Measurements from ENCODE around the gene TSKU.

The TSKU gene

GRCh38 chr11:76760236-76760635, 22.9 kb upstream of the TSKU start:
- no peak for TF ChIP-seq POLR2A (IDR thresholded peaks at IDR 0.05; ENCODE audit: low read length)
- no peak for TF ChIP-seq GATA1 (IDR thresholded peaks at IDR 0.05; ENCODE audit: low read depth, low read length)

GRCh38 chr11:76761718-76762355, 21.3 kb upstream of the TSKU start:
- TF ChIP-seq GATA1 (IDR thresholded peaks at IDR 0.05; ENCODE audit: low read depth, low read length): no peak
- DNase-seq: no peak

More at GRCh38 chr11:76760236-76760635, 22.9 kb upstream of the TSKU start:
- DNase-seq: peak; percentile 61 to 65

DNA sequence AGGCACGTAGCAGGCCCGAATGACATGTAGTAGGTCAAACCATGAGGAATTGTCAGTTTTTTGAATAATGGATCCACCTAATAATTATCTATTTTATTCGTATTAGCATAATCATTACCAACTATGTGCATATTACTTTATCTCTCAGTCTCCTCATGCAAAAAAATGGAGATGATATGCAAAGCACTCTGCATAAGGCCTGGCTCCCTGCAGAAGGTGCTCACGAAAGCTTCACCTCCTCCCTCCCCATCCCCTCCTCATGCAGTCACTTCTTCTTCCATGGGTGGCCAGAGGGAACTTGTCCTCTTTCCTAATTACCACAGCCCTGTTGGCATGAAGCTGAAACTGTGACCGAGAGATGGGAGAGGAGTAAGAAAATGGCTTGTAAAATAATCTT, 20.8 kb upstream of the TSKU start:
- TF ChIP-seq POLR2A (IDR thresholded peaks at IDR 0.05; ENCODE audit: low read length): no peak
- TF ChIP-seq GATA1 (IDR thresholded peaks at IDR 0.05; ENCODE audit: low read depth, low read length): no peak
- no peak for DNase-seq

GRCh38 chr11:76762867-76763572, 20.1 kb upstream of the TSKU start:
- DNase-seq: no peak
- TF ChIP-seq GATA1 (IDR thresholded peaks at IDR 0.05; ENCODE audit: low read depth, low read length) (no peak), POLR2A (IDR thresholded peaks at IDR 0.05; ENCODE audit: low read length) (no peak)

DNA sequence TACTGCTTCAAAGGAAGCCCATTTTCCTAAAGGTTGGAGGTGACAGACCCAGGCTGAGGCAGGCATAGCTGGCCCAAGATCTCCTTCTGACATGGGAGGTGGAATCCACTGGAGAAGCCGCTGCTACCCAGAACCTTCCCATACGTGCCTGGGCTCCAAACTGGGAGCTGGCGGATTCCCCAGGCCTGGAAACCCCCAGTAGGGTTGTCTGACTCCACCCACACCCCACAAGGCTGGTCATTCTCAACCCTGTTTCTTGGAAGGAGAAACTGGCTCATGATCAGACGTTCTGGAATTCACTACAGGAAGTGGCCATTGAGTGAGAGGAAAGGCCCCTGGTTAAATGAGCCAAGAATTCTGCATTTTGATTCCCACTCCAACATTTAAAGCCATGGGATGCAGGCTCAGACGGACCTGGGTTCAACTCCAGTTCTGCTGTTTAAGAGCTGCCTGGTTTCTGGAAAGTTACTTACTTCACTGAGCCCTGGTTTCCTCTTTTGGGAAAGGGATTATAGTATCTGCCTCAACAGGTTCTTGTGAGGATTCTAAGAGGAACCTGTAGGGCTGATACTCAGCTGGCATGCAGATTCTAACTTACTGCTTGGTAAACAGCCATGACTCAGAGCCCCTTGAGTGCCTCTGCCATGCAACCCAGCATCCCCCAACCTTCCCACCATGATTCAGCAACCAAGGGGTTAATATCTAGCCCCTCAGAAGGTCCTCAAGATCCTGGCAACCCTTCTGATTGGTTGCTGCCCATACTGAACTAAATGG, 19.4 kb upstream of the TSKU start:
- DNase-seq: no peak

GRCh38 chr11:76764941-76765665, 18.1 kb upstream of the TSKU start:
- DNase-seq: no peak
- no peak for TF ChIP-seq POLR2A (IDR thresholded peaks at IDR 0.05; ENCODE audit: low read length)
- TF ChIP-seq GATA1 (IDR thresholded peaks at IDR 0.05; ENCODE audit: low read depth, low read length): no peak

More for the DNA sequence above, 19.4 kb upstream of the TSKU start:
- no peak for TF ChIP-seq GATA1 (IDR thresholded peaks at IDR 0.05; ENCODE audit: low read depth, low read length)
- no peak for TF ChIP-seq POLR2A (IDR thresholded peaks at IDR 0.05; ENCODE audit: low read length)

DNA sequence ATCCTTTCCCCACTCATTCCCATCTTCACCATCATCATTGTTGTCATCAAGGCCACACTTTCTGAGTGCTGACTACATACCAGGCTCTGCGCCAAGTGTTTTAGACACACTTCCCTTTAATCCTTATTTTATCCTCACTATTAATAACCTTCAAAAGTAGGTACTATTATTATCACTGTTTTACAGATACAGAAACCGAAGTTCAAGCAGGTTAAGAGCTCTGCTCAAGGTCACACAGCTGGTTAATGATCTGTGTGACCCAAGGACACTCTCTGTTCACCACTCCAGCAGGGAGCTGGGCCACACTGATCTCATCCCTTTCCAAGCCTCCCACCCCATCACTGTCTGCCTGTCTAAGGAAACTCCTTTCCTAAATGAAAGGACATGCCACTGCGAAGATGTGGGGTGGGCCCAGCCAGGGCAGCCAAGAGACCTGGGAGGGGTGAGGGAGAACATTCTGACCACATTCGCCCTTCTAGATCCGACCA, 17.2 kb upstream of the TSKU start:
- no peak for DNase-seq
- no peak for TF ChIP-seq GATA1 (IDR thresholded peaks at IDR 0.05; ENCODE audit: low read depth, low read length)

GRCh38 chr11:76766521-76766920, 16.6 kb upstream of the TSKU start:
- no peak for DNase-seq
- no peak for TF ChIP-seq GATA1 (IDR thresholded peaks at IDR 0.05; ENCODE audit: low read depth, low read length)
- no peak for TF ChIP-seq POLR2A (IDR thresholded peaks at IDR 0.05; ENCODE audit: low read length)

- TF ChIP-seq POLR2A (IDR thresholded peaks at IDR 0.05; ENCODE audit: low read length): no peak
- TF ChIP-seq GATA1 (IDR thresholded peaks at IDR 0.05; ENCODE audit: low read depth, low read length): no peak
Measured at GRCh38 chr11:76767659-76768058, 15.5 kb upstream of the TSKU start.

GRCh38 chr11:76768088-76768908, 14.9 kb upstream of the TSKU start:
- TF ChIP-seq GATA1 (IDR thresholded peaks at IDR 0.05; ENCODE audit: low read depth, low read length) (no peak), POLR2A (IDR thresholded peaks at IDR 0.05; ENCODE audit: low read length) (peak; percentile 46)
- DNase-seq: peak; percentile 68 to 69

More at GRCh38 chr11:76767659-76768058, 15.5 kb upstream of the TSKU start:
- no peak for DNase-seq

- DNase-seq: no peak
- TF ChIP-seq GATA1 (IDR thresholded peaks at IDR 0.05; ENCODE audit: low read depth, low read length) (no peak), POLR2A (IDR thresholded peaks at IDR 0.05; ENCODE audit: low read length) (no peak)
Measured at GRCh38 chr11:76768909-76769560, 14.1 kb upstream of the TSKU start.
